Measurements from ENCODE around the gene TPM3. TPM values are rescaled to one million over a fixed set of nuclear protein-coding genes. Genes with fewer than 3 reads are reported as not detected.
A peak's percentile ranks its signal among the peaks of the same experiment; 100 is the strongest.

TPM3 gene
- total and polyA plus RNA-seq, 9 of the 15 experiments (the other 6 are each of a cell fraction or from before 2014, with no cell fraction given), result 202 to 604 (median 421) TPM

- TF ChIP-seq BCLAF1 (IDR thresholded peaks at IDR 0.05; ENCODE audit: borderline replicate concordance in 1 of 2, control insufficient read depth in 1 of 2, low read depth in 2 of 2, low read length in 1 of 2) (no peak), CHD1 (IDR thresholded peaks at IDR 0.05; ENCODE audit: low read length) (peak; percentile 98), ZMIZ1 (IDR thresholded peaks at IDR 0.05; ENCODE audit: low read depth in 2 of 2, low read length in 2 of 2) (no peak), KDM5B (IDR thresholded peaks at IDR 0.05; ENCODE audit: insufficient replicate concordance, low read depth, low read length) (peak; percentile 40), MAZ (CRISPR knock-in tag; conservative IDR thresholded peaks at IDR 0.05 in 1 of 2, IDR thresholded peaks at IDR 0.05 in 1 of 2) (peak in 1 of 2 experiments; percentile 27; a peak in 2 of 4 replicates), ARHGAP35 (IDR thresholded peaks at IDR 0.05; ENCODE audit: partially characterized antibody) (no peak), SRF (CRISPR knock-in tag; IDR thresholded peaks at IDR 0.05) (no peak), USF2 (CRISPR knock-in tag; IDR thresholded peaks at IDR 0.05) (no peak), EZH2 (IDR thresholded peaks at IDR 0.05; ENCODE audit: borderline replicate concordance, low read depth, low read length) (no peak), RBBP5 (IDR thresholded peaks at IDR 0.05; ENCODE audit: borderline replicate concordance, insufficient read depth, low read length, poor library complexity, severe bottlenecking) (no peak), FOXP4 (CRISPR knock-in tag; IDR thresholded peaks at IDR 0.05; ENCODE audit: borderline replicate concordance) (peak; percentile 40; the same call in 1 of the 2 replicates), KDM4B (IDR thresholded peaks at IDR 0.05; ENCODE audit: borderline replicate concordance in 2 of 2, low read depth in 1 of 2) (no peak), THRA (IDR thresholded peaks at IDR 0.05) (no peak)
Observed at GRCh38 chr1:154221278-154222001, 29.5 kb upstream of the TPM3 start (continued).

All from K562 (cell line).